ENCODE measurements around the gene DMXL1.

DNA sequence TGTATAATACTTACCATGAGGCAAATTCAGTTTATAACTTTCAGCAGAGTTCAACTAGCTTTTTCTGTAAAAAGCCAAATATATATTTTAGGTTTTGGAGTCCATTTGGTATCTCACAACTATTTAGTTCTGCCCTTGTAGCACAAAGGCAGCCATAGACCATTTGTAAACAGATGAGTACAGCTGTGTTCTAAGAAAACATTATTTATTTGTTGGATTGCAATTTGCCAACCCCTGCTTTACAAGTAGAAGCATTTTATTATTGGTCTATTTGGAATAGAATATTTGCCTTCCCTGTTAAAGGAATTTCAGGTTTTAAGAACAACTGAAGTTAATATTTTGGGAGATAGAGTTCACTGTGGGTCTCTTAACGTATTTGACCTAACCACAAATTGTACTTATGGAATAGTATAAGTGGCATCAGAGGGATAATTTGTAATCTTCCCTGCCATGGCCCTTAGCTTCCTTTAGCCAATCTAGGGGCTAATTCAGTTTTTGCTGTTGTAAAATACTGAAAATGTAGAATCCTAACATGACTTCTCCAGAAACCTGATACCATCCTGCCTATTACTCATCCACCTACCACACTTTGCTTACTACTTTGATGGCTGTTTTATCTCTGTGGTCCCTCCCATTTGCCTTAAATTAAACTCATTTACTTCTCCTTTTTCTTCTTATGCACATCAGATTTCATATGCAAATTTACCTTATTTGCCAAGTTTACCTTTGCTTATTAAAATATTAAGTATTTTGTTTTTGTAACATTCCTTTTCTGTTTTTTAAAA is 109.2 kb downstream of the DMXL1 start:
- TF ChIP-seq, protein P1, sequence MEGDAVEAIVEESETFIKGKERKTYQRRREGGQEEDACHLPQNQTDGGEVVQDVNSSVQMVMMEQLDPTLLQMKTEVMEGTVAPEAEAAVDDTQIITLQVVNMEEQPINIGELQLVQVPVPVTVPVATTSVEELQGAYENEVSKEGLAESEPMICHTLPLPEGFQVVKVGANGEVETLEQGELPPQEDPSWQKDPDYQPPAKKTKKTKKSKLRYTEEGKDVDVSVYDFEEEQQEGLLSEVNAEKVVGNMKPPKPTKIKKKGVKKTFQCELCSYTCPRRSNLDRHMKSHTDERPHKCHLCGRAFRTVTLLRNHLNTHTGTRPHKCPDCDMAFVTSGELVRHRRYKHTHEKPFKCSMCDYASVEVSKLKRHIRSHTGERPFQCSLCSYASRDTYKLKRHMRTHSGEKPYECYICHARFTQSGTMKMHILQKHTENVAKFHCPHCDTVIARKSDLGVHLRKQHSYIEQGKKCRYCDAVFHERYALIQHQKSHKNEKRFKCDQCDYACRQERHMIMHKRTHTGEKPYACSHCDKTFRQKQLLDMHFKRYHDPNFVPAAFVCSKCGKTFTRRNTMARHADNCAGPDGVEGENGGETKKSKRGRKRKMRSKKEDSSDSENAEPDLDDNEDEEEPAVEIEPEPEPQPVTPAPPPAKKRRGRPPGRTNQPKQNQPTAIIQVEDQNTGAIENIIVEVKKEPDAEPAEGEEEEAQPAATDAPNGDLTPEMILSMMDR (IDR thresholded peaks at IDR 0.05), result no peak
- no peak for TF ChIP-seq POLR2A (IDR thresholded peaks at IDR 0.05)
